CD4-positive, CD25-positive, alpha-beta regulatory T cell (primary cell): Measurements from ENCODE around the gene PLXNC1. TPM values are rescaled to one million over a fixed set of nuclear protein-coding genes. Genes with fewer than 3 reads are reported as not detected.

Source experiments
- ATAC-seq, 2 donors: fragments of 150-1000 bp; cut with Tn5 transposase; one replicate each; pipeline ENCODE4 v1.10.0; 2021; ENCODE audit warnings: low read depth in 2 of 2, moderate number of reproducible peaks in 2 of 2, moderate library complexity in 1 of 2
- DNase-seq, 3 donors: peaks; one replicate each; pipeline versions ENCODE4 v3.0.0 to v3.0.0-alpha.2; 2012 to 2022; ENCODE audit warnings: mixed read lengths in 1 of 3
- H3K27ac ChIP-seq: one replicate; pipeline ENCODE4 v1.7.0; 2013; ENCODE audit warnings: mild to moderate bottlenecking, low read length; ENCODE audit not compliant: insufficient read depth, poor library complexity, severe bottlenecking
- H3K27me3 ChIP-seq: one replicate; pipeline ENCODE4 v1.7.0; 2013; ENCODE audit warnings: low read length; ENCODE audit not compliant: control insufficient read depth, insufficient read depth
- H3K36me3 ChIP-seq: one replicate; pipeline ENCODE4 v1.7.0; 2013; ENCODE audit warnings: mild to moderate bottlenecking, low read length, moderate library complexity; ENCODE audit not compliant: control insufficient read depth, insufficient read depth
- H3K4me1 ChIP-seq: 2 replicates; pipeline ENCODE4 v1.7.0; 2013; ENCODE audit warnings: mild to moderate bottlenecking, low read length; ENCODE audit not compliant: insufficient read depth, control insufficient read depth, poor library complexity, severe bottlenecking
- H3K4me3 ChIP-seq: one replicate; pipeline ENCODE4 v1.7.0; 2013; ENCODE audit warnings: low read depth, mild to moderate bottlenecking, low read length, moderate library complexity
- H3K9me3 ChIP-seq, 2 experiments: 1 replicate in 1 of 2; 2 replicates in 1 of 2; pipeline ENCODE4 v1.7.0; 2013; ENCODE audit warnings: low read length in 2 of 2, mild to moderate bottlenecking in 1 of 2, moderate library complexity in 1 of 2; ENCODE audit not compliant: control insufficient read depth in 2 of 2
- H3K27ac Mint-ChIP-seq, 3 donors: one replicate each; pipeline ENCODE4 v1.8.0; 2020 to 2022; ENCODE audit warnings: mild to moderate bottlenecking in 3 of 3, mixed read lengths in 3 of 3, moderate library complexity in 2 of 3
- H3K27me3 Mint-ChIP-seq: one replicate; pipeline ENCODE4 v1.8.0; 2022; ENCODE audit warnings: mild to moderate bottlenecking, mixed read lengths
- H3K36me3 Mint-ChIP-seq: one replicate; pipeline ENCODE4 v1.8.0; 2020; ENCODE audit warnings: mixed read lengths
- H3K4me1 Mint-ChIP-seq, 4 donors: one replicate each; pipeline ENCODE4 v1.8.0; 2020 to 2022; ENCODE audit warnings: mixed read lengths in 4 of 4, mild to moderate bottlenecking in 1 of 4
- H3K4me3 Mint-ChIP-seq, 4 donors: one replicate each; pipeline ENCODE4 v1.8.0; 2020 to 2022; ENCODE audit warnings: mild to moderate bottlenecking in 4 of 4, mixed read lengths in 4 of 4, moderate library complexity in 3 of 4
- H3K9me3 Mint-ChIP-seq, 7 donors: one replicate each; pipeline ENCODE4 v1.8.0; 2020 to 2022; ENCODE audit warnings: mixed read lengths in 7 of 7, mild to moderate bottlenecking in 3 of 7, moderate library complexity in 2 of 7
- polyA plus RNA-seq, 4 donors: library from polyadenylated mRNA; unstranded; fragments of 300-500 nt; fragmentation: Illumina TruSeq; gene quantifications; one replicate each; pipeline ENCODE4 v1.2.3, GENCODE V29; 2021
- total RNA-seq: library from RNA; stranded (reverse); gene quantifications from one replicate; pipeline ENCODE4 v1.2.3, GENCODE V29; 2022

PLXNC1 gene
- total and polyA plus RNA-seq, 5 donors from 2014 or later: 1.2 to 13.8 (median 2.4) TPM

DNA sequence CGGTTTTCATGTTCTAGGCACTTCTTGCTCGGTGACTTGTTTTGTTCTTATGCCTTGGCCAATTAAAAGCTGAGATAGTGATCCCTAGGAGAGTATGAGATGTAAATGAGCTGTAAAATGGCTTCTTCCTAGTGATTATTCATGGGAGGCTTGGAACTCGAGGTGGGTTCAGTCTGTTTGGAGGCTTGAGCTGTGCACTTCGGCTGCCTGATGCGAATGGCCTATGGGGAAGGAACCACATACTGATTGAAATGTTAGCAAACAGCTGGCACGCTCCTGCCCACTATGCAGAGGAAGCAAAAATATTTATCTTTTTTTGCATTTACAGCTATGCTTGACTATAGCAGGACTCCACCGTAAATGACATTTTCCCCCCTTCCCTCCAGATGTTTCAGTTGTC is 75.5 kb downstream of the PLXNC1 start:
- Mint-ChIP-seq H3K27ac (no peak overlapping the region), H3K27me3 (no peaks in the 10 kb centered on the region), H3K4me1 (peaks cover 0 to 6% (median 2%) of the 10 kb centered on the region in 4 donors), H3K36me3 (peaks cover 41% of the 10 kb centered on the region), H3K4me3 (no peak overlapping the region), H3K9me3 (peaks cover 0 to 4% (median 1%) of the 10 kb centered on the region in 7 donors)
- Histone ChIP-seq H3K36me3 (no peaks in the 10 kb centered on the region), H3K4me3 (no peak overlapping the region), H3K27me3 (no peaks in the 10 kb centered on the region), H3K4me1 (no peaks in the 10 kb centered on the region), H3K9me3 (no peaks in the 10 kb centered on the region), H3K27ac (no peak overlapping the region)
- DNase-seq (no peak), ATAC-seq (no peak)

GRCh38 chr12:94225506-94225905 is 77.1 kb downstream of the PLXNC1 start:
- Mint-ChIP-seq H3K27me3 (no peaks in the 10 kb centered on the region), H3K4me1 (peaks cover 5 to 11% (median 6%) of the 10 kb centered on the region in 4 donors), H3K27ac (no peak overlapping the region), H3K4me3 (no peak overlapping the region), H3K9me3 (peaks cover 0 to 4% (median 1%) of the 10 kb centered on the region in 7 donors), H3K36me3 (peaks cover 40% of the 10 kb centered on the region)
- DNase-seq (no peak), ATAC-seq (no peak)
- H3K36me3 ChIP-seq: no peaks in the 10 kb centered on the region
- H3K4me1 ChIP-seq: peaks cover 6% of the 10 kb centered on the region
- H3K27ac ChIP-seq: no peak overlapping the region
- no peaks in the 10 kb centered on the region for H3K9me3 ChIP-seq
- no peak overlapping the region for H3K4me3 ChIP-seq
- no peaks in the 10 kb centered on the region for H3K27me3 ChIP-seq

- H3K36me3 ChIP-seq: no peaks in the 10 kb centered on the region
These were observed 77.7 kb downstream of the PLXNC1 start for GRCh38 chr12:94225947-94226630.

GRCh38 chr12:94227066-94227465 is 78.7 kb downstream of the PLXNC1 start:
- Mint-ChIP-seq H3K4me3 (no peak overlapping the region), H3K36me3 (peaks cover 33% of the 10 kb centered on the region), H3K9me3 (peaks cover 0 to 4% (median 0%) of the 10 kb centered on the region in 7 donors), H3K27me3 (no peaks in the 10 kb centered on the region), H3K4me1 (peaks cover 9 to 13% (median 10%) of the 10 kb centered on the region in 4 donors), H3K27ac (no peak overlapping the region)
- DNase-seq (no peak), ATAC-seq (no peak)
- Histone ChIP-seq H3K27ac (no peak overlapping the region), H3K4me3 (no peak overlapping the region), H3K36me3 (no peaks in the 10 kb centered on the region), H3K4me1 (peaks cover 10% of the 10 kb centered on the region), H3K27me3 (no peaks in the 10 kb centered on the region), H3K9me3 (no peaks in the 10 kb centered on the region)

More at GRCh38 chr12:94225947-94226630, 77.7 kb downstream of the PLXNC1 start:
- peaks cover 7 to 11% (median 9%) of the 10 kb centered on the region in 4 donors for H3K4me1 Mint-ChIP-seq
- DNase-seq: no peak
- peaks cover 36% of the 10 kb centered on the region for H3K36me3 Mint-ChIP-seq
- no peak overlapping the region for H3K4me3 Mint-ChIP-seq
- ATAC-seq: no peak
- peaks cover 10% of the 10 kb centered on the region for H3K4me1 ChIP-seq
- no peak overlapping the region for H3K27ac ChIP-seq
- H3K27ac Mint-ChIP-seq: peak overlapping the region in 2 of 3 donors; percentile 10 to 62
- no peaks in the 10 kb centered on the region for H3K27me3 ChIP-seq
- no peak overlapping the region for H3K4me3 ChIP-seq
- H3K9me3 Mint-ChIP-seq: peaks cover 0 to 4% (median 0%) of the 10 kb centered on the region in 7 donors
- no peaks in the 10 kb centered on the region for H3K9me3 ChIP-seq
- no peaks in the 10 kb centered on the region for H3K27me3 Mint-ChIP-seq

DNA sequence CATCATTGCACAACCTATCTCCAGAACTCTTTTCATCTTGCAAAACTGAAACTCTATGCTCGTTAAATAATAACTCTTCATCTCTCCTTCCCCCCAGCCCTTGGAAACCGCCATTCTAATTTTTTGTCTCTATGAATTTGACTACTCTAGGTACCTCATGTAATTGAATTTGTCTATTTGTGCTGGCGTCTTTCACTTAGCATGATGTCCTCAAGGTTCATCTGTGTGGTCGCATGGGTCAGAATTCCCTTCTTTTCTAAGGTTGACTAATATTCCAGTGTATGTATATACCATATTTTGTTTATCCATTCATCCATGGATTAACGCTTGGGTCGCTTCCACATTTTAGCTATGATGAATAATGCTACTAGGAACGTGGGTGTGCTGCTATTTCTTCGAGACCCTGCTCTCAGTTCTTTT is 80.1 kb downstream of the PLXNC1 start:
- H3K9me3 Mint-ChIP-seq: peaks cover 0 to 4% (median 0%) of the 10 kb centered on the region in 7 donors
- H3K4me1 ChIP-seq: peaks cover 10% of the 10 kb centered on the region
- no peaks in the 10 kb centered on the region for H3K36me3 ChIP-seq
- no peak for DNase-seq
- H3K27me3 ChIP-seq: no peaks in the 10 kb centered on the region
- H3K9me3 ChIP-seq: no peaks in the 10 kb centered on the region
- no peak overlapping the region for H3K27ac ChIP-seq
- no peak overlapping the region for H3K27ac Mint-ChIP-seq
- ATAC-seq: no peak
- H3K4me3 Mint-ChIP-seq: peak overlapping the region in 1 of 4 donors; percentile 23
- H3K4me3 ChIP-seq: no peak overlapping the region
- peaks cover 9 to 13% (median 10%) of the 10 kb centered on the region in 4 donors for H3K4me1 Mint-ChIP-seq
- H3K27me3 Mint-ChIP-seq: no peaks in the 10 kb centered on the region
- peaks cover 29% of the 10 kb centered on the region for H3K36me3 Mint-ChIP-seq

DNA sequence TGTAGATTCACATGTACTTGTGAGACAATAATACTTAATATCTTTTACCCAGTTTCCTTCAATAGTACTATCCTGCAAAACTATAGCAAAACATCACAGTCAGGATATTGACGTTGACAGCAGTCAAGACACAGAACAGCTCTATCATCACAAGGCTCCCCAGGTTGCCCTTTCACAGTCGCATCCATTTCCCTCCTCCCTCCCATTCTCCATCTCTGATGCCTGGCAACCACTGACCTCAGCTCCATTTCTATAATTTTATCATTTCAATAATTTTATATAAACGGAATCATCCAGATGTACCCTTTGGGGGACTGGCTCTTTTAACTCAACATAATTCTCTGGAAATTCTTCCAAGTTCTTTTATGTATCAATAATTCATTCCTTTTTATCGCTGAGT is 81.5 kb downstream of the PLXNC1 start:
- H3K27me3 Mint-ChIP-seq: no peaks in the 10 kb centered on the region
- no peak overlapping the region for H3K27ac Mint-ChIP-seq
- no peak for DNase-seq
- H3K36me3 Mint-ChIP-seq: peaks cover 26% of the 10 kb centered on the region
- peaks cover 9 to 11% (median 10%) of the 10 kb centered on the region in 4 donors for H3K4me1 Mint-ChIP-seq
- Histone ChIP-seq H3K27me3 (no peaks in the 10 kb centered on the region), H3K27ac (no peak overlapping the region), H3K9me3 (no peaks in the 10 kb centered on the region), H3K36me3 (no peaks in the 10 kb centered on the region), H3K4me1 (peaks cover 10% of the 10 kb centered on the region), H3K4me3 (no peak overlapping the region)
- H3K4me3 Mint-ChIP-seq: peak overlapping the region in 1 of 4 donors; percentile 34
- no peak for ATAC-seq
- H3K9me3 Mint-ChIP-seq: peaks cover 0 to 4% (median 0%) of the 10 kb centered on the region in 7 donors

DNA sequence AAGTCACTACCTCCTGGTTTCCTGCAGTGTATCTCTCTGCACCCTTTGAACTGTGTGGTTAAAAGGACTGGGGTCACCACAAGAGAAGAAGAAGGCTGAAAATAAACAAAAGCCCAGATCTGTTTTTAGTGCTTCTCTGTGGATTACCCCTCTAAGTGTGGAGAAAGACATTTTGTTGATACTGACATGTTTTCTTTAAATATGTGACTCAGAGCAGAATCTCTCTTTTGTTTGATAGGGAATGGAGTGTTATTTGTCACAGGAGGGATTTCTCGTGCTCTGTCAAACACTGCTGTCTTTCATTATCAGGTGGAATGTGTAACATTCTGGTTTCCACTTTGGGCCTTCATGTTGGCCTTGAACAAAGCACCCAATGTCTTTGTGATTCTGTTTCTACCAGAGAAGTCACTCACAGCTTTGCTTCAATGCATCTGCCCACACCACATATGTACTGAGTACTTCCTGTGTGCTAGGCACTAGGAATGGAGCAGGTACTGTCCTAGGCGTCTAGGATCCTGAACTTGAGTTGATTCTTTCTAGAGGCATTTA is 82.1 kb downstream of the PLXNC1 start:
- H3K4me1 Mint-ChIP-seq: peaks cover 9 to 11% (median 10%) of the 10 kb centered on the region in 4 donors
- H3K27ac Mint-ChIP-seq: peak overlapping the region in 1 of 3 donors; percentile 70
- peak overlapping the region in 1 of 4 donors; percentile 34 for H3K4me3 Mint-ChIP-seq
- H3K9me3 ChIP-seq: no peaks in the 10 kb centered on the region
- H3K4me3 ChIP-seq: peak overlapping the region; percentile 10
- peaks cover 26% of the 10 kb centered on the region for H3K36me3 Mint-ChIP-seq
- H3K36me3 ChIP-seq: no peaks in the 10 kb centered on the region
- peaks cover 0 to 4% (median 0%) of the 10 kb centered on the region in 7 donors for H3K9me3 Mint-ChIP-seq
- ATAC-seq (no peak), DNase-seq (peak in 1 of 3 donors; percentile 6)
- H3K4me1 ChIP-seq: peaks cover 10% of the 10 kb centered on the region
- H3K27me3 ChIP-seq: no peaks in the 10 kb centered on the region
- H3K27ac ChIP-seq: no peak overlapping the region
- H3K27me3 Mint-ChIP-seq: no peaks in the 10 kb centered on the region
